Bone marrow (tissue), 2 donors: ENCODE measurements around the gene RALGAPB.
"Not testable (repeated sequence)": the region's sequence is repeated elsewhere in the genome, so short reads cannot be mapped to it uniquely, and the experiment has no call there.

Experiments
- DNase-seq, 2 donors: peaks; one replicate each; lab custom pipeline; 2025; lab: John Stamatoyannopoulos, UW

Gene RALGAPB

GRCh38 chr20:38497246-38497935 is 24.7 kb downstream of the RALGAPB start:
- no peak for DNase-seq

- DNase-seq: no peak
Observed at GRCh38 chr20:38498909-38499308, 26.3 kb downstream of the RALGAPB start.

- no peak for DNase-seq
Observed at GRCh38 chr20:38499366-38499765, 26.7 kb downstream of the RALGAPB start.

- DNase-seq: no peak
Observed at GRCh38 chr20:38501858-38502436, 29.3 kb downstream of the RALGAPB start.

GRCh38 chr20:38504368-38505090 is 31.9 kb downstream of the RALGAPB start:
- DNase-seq: no peak

GRCh38 chr20:38505091-38505455 is 32.4 kb downstream of the RALGAPB start:
- no peak for DNase-seq

- DNase-seq: not testable (repeated sequence)
Observed at GRCh38 chr20:38511726-38512125, 39.1 kb downstream of the RALGAPB start.

GRCh38 chr20:38514185-38514584 is 41.5 kb downstream of the RALGAPB start:
- DNase-seq: no peak

- no peak for DNase-seq
Observed at GRCh38 chr20:38514947-38515346, 42.3 kb downstream of the RALGAPB start.

GRCh38 chr20:38515631-38516030 is 43.0 kb downstream of the RALGAPB start:
- DNase-seq: no peak

GRCh38 chr20:38519426-38519825 is 46.8 kb downstream of the RALGAPB start:
- DNase-seq: no peak

- DNase-seq: no peak
Observed at GRCh38 chr20:38520261-38520660, 47.6 kb downstream of the RALGAPB start.

GRCh38 chr20:38523697-38524096 is 51.1 kb downstream of the RALGAPB start:
- no peak for DNase-seq

- DNase-seq: no peak
Observed at GRCh38 chr20:38528167-38528566, 55.5 kb downstream of the RALGAPB start.

GRCh38 chr20:38531021-38531420 is 58.4 kb downstream of the RALGAPB start:
- DNase-seq: no peak

GRCh38 chr20:38534756-38535155 is 62.1 kb downstream of the RALGAPB start:
- no peak for DNase-seq

- no peak for DNase-seq
Observed at GRCh38 chr20:38536310-38536709, 63.7 kb downstream of the RALGAPB start.

- no peak for DNase-seq
Observed at GRCh38 chr20:38537176-38537575, 64.5 kb downstream of the RALGAPB start.

GRCh38 chr20:38538789-38539188 is 66.1 kb downstream of the RALGAPB start:
- DNase-seq: no peak

GRCh38 chr20:38543014-38543906 is 70.6 kb downstream of the RALGAPB start:
- DNase-seq: no peak

- no peak for DNase-seq
Observed at GRCh38 chr20:38545771-38546170, 73.1 kb downstream of the RALGAPB start.
